Cardiac muscle cell (in vitro differentiated cells and primary cell): Measurements from ENCODE around the gene DPYSL4. TPM values are rescaled to one million over a fixed set of nuclear protein-coding genes. Genes with fewer than 3 reads are reported as not detected.
A peak's percentile ranks its signal among the peaks of the same experiment; 100 is the strongest.

Experiments used
- DNase-seq, 2 donors: peaks; one replicate each; pipeline versions ENCODE4 v3.0.0 to v3.0.0-alpha.2; 2010 to 2017; ENCODE audit warnings: low read depth in 1 of 2, low spot score in 1 of 2
- H3K27ac ChIP-seq: fragments of 200-600 bp; sonication (generic); 2 replicates; pipeline ENCODE4 v1.5.1; 2016
- H3K27me3 ChIP-seq: fragments of 200-600 bp; sonication (generic); 2 replicates; pipeline ENCODE4 v1.6.0; 2016; ENCODE audit warnings: control low read depth
- H3K36me3 ChIP-seq: fragments of 200-600 bp; sonication (generic); 2 replicates; pipeline ENCODE4 v1.5.1; 2016; ENCODE audit warnings: control low read depth
- H3K4me1 ChIP-seq: fragments of 200-600 bp; sonication (generic); 2 replicates; pipeline ENCODE4 v1.8.1; 2017; ENCODE audit warnings: low read depth, mild to moderate bottlenecking, mixed run types
- H3K4me3 ChIP-seq: fragments of 200-600 bp; sonication (generic); 2 replicates; pipeline ENCODE4 v1.5.1; 2016; ENCODE audit warnings: mild to moderate bottlenecking
- H3K9me3 ChIP-seq: fragments of 200-600 bp; sonication (generic); 2 replicates; pipeline ENCODE4 v1.5.1; 2017; ENCODE audit warnings: low read depth, mild to moderate bottlenecking, control low read depth
- CTCF ChIP-seq: IDR thresholded peaks from 2 replicates; pipeline ENCODE4 v1.5.1; 2012; ENCODE audit warnings: low read depth, mild to moderate bottlenecking, low read length
- polyA plus RNA-seq: library from polyadenylated mRNA; unstranded; fragments of >200 nt; fragmentation: Nextera tagmentation; extraction: Ambion mirVana; gene quantifications from 2 replicates; pipeline ENCODE4 v1.2.1, GENCODE V29; 2016
- total RNA-seq: library from RNA; depleted of rRNA; stranded (reverse); fragments of >200 nt; gene quantifications from 2 replicates; pipeline ENCODE4 v1.2.3, GENCODE V29; 2016

DPYSL4 gene
- total and polyA plus RNA-seq, 2 experiments from 2014 or later, result 12.5 to 30.3 TPM

GRCh38 chr10:132245056-132245455 is 58.3 kb downstream of the DPYSL4 start:
- H3K4me3 ChIP-seq, result no peak overlapping the region
- no peaks in the 10 kb centered on the region for H3K9me3 ChIP-seq
- no peaks in the 10 kb centered on the region for H3K36me3 ChIP-seq
- no peak for TF ChIP-seq CTCF
- no peaks in the 10 kb centered on the region for H3K27me3 ChIP-seq
- peaks cover 3% of the 10 kb centered on the region for H3K4me1 ChIP-seq
- no peak overlapping the region for H3K27ac ChIP-seq
- no peak for DNase-seq

- no peak for TF ChIP-seq CTCF
- Histone ChIP-seq H3K4me3 (no peak overlapping the region), H3K27me3 (no peaks in the 10 kb centered on the region), H3K4me1 (peaks cover 3% of the 10 kb centered on the region), H3K9me3 (no peaks in the 10 kb centered on the region), H3K27ac (no peak overlapping the region), H3K36me3 (no peaks in the 10 kb centered on the region)
- no peak for DNase-seq
Observed at GRCh38 chr10:132246296-132246695, 59.5 kb downstream of the DPYSL4 start.

GRCh38 chr10:132247943-132248342 is 61.2 kb downstream of the DPYSL4 start:
- Histone ChIP-seq H3K4me3 (no peak overlapping the region), H3K4me1 (peaks cover 3% of the 10 kb centered on the region), H3K9me3 (no peaks in the 10 kb centered on the region), H3K27me3 (no peaks in the 10 kb centered on the region), H3K27ac (no peak overlapping the region), H3K36me3 (no peaks in the 10 kb centered on the region)
- peak in 1 of 2 donors; percentile 9 for DNase-seq
- no peak for TF ChIP-seq CTCF

- peaks cover 3% of the 10 kb centered on the region for H3K4me1 ChIP-seq
- H3K36me3 ChIP-seq, result no peaks in the 10 kb centered on the region
- no peaks in the 10 kb centered on the region for H3K9me3 ChIP-seq
- H3K27me3 ChIP-seq, result no peaks in the 10 kb centered on the region
- H3K4me3 ChIP-seq, result peak overlapping the region; percentile 25
- no peak for TF ChIP-seq CTCF
- no peak overlapping the region for H3K27ac ChIP-seq
- DNase-seq, result peak; percentile 33 to 60
Observed at GRCh38 chr10:132248455-132249225, 61.9 kb downstream of the DPYSL4 start.

GRCh38 chr10:132249226-132249724 is 62.5 kb downstream of the DPYSL4 start:
- Histone ChIP-seq H3K4me3 (no peak overlapping the region), H3K9me3 (no peaks in the 10 kb centered on the region), H3K4me1 (peaks cover 3% of the 10 kb centered on the region), H3K27me3 (no peaks in the 10 kb centered on the region), H3K36me3 (no peaks in the 10 kb centered on the region), H3K27ac (no peak overlapping the region)
- no peak for DNase-seq
- TF ChIP-seq CTCF, result no peak
